Measurements from ENCODE around the gene FLT3LG. TPM values are rescaled to one million over a fixed set of nuclear protein-coding genes. Genes with fewer than 3 reads are reported as not detected.
A peak's percentile ranks its signal among the peaks of the same experiment; 100 is the strongest.

The FLT3LG gene
- 4.3 and 6.5 TPM in 2 replicates for total RNA-seq

DNA sequence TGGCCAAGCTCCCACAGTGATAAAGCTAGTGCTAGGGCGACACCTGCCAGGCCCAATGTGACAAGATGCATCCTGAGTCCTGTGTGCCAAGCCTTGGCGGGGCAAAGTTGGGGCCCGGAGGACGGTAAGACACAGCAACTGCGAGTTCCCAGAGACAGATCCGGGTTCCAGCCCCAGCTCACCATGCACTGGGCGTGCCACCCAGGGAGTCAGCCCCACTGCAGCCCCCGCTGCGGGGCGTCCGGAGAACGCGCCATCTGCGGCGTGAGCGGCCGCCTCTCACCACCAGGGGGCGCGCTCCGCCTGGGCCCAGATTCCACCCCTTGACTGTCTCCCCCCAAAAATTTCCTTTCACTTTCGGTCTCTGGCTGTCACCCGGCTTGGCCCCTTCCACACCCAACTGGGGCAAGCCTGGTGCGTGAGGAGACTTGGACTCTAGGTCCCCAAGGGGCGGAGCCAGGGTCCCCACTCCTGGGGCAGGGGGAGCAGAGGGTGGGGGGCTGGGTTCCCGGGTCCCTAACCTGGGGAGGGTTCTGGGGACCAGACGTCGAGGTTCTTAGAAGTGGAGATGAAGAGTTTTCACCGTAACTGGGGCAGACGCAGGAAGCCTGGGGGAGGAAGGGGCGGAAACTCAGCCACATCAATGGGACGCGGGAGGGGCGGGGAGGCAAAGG is at the start of gene FLT3LG:
FLT3LG (plus strand) TSS at position 348 of the 674 bp plus-strand sequence. CDS start 425 bp downstream, outside the sequence.
- Histone ChIP-seq H4K20me1 (ENCODE audit: insufficient read depth, low read length) (no peaks in the 10 kb centered on the region), H3K4me2 (ENCODE audit: insufficient read depth, low read length) (peak within 1 kb of the TSS; percentile 93), H3K27ac (ENCODE audit: low read depth, low read length) (no peak within 1 kb of the TSS), H3K4me3 (ENCODE audit: insufficient read depth, low read length) (peak within 1 kb of the TSS; percentile 92), H3K9me3 (ENCODE audit: low read depth, low read length) (no peaks in the 10 kb centered on the region), H2AFZ (ENCODE audit: low read length) (peak within 1 kb of the TSS; percentile 91), H3K36me3 (ENCODE audit: insufficient read depth, low read length) (no peaks in the 10 kb centered on the region), H3K27me3 (ENCODE audit: insufficient read depth, low read length) (no peaks in the 10 kb centered on the region), H3K4me1 (ENCODE audit: insufficient read depth, low read length) (peaks cover 6% of the 10 kb centered on the region), H3K79me2 (ENCODE audit: insufficient read depth, low read length) (no peaks in the 10 kb centered on the region)
- DNase-seq (ENCODE audit: insufficient read length, low spot score, missing footprints): peak; percentile 100
- TF ChIP-seq CTCF (IDR thresholded peaks at IDR 0.05; ENCODE audit: extremely low read depth, low read depth, low read length): peak; percentile 93

- peak; percentile 62 for DNase-seq (ENCODE audit: insufficient read length, low spot score, missing footprints)
- Histone ChIP-seq H3K79me2 (ENCODE audit: insufficient read depth, low read length) (no peaks in the 10 kb centered on the region), H3K4me3 (ENCODE audit: insufficient read depth, low read length) (no peak within 1 kb of the TSS), H3K9me3 (ENCODE audit: low read depth, low read length) (no peaks in the 10 kb centered on the region), H3K4me1 (ENCODE audit: insufficient read depth, low read length) (no peaks in the 10 kb centered on the region), H3K27me3 (ENCODE audit: insufficient read depth, low read length) (peaks cover 95% of the 10 kb centered on the region), H4K20me1 (ENCODE audit: insufficient read depth, low read length) (peaks cover 3% of the 10 kb centered on the region), H3K4me2 (ENCODE audit: insufficient read depth, low read length) (no peak within 1 kb of the TSS), H2AFZ (ENCODE audit: low read length) (no peak within 1 kb of the TSS), H3K36me3 (ENCODE audit: insufficient read depth, low read length) (no peaks in the 10 kb centered on the region), H3K27ac (ENCODE audit: low read depth, low read length) (no peak within 1 kb of the TSS)
- TF ChIP-seq CTCF (IDR thresholded peaks at IDR 0.05; ENCODE audit: extremely low read depth, low read depth, low read length): no peak
Measured at GRCh38 chr19:49425178-49425577, 48.8 kb upstream of the FLT3LG start, which contains the start of gene GFY. TSS of gene GFY (plus strand) at chr19:49425388. CDS start at chr19:49426431, 1,043 bp downstream.

DNA sequence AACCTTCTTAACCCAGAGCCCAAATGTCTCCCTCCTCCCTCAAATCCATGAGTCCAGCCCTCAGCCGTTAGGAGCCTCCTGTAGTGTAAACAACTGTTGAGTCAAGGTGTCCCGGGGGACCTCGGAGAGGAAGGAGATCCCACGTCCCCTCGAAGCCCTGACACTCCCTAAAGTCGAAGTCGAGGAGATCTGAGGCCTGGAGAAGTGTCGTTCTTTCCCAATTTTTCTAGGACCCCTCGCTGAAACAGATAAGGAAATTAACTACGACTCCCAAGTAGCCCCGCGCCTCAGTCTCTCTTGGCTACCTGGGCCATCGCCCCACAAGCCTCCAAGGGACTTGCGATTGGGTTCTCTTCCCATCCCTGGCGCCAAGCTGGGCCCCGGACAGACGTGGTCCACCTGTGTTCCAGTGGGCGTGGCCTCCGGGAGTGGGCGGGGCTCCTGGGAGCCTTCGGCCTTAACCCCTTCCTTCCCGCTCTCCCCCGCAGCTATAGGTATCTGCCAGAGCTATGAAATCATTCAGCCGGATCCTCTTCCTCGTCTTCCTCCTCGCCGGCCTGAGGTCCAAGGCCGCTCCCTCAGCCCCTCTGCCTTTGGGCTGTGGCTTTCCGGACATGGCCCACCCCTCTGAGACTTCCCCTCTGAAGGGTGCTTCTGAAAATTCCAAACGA is 48.0 kb upstream of the FLT3LG start:
- Histone ChIP-seq H3K4me3 (ENCODE audit: insufficient read depth, low read length) (no peak overlapping the region), H3K9me3 (ENCODE audit: low read depth, low read length) (no peaks in the 10 kb centered on the region), H2AFZ (ENCODE audit: low read length) (no peak overlapping the region), H4K20me1 (ENCODE audit: insufficient read depth, low read length) (peaks cover 3% of the 10 kb centered on the region), H3K36me3 (ENCODE audit: insufficient read depth, low read length) (no peaks in the 10 kb centered on the region), H3K4me1 (ENCODE audit: insufficient read depth, low read length) (no peaks in the 10 kb centered on the region), H3K27ac (ENCODE audit: low read depth, low read length) (no peak overlapping the region), H3K79me2 (ENCODE audit: insufficient read depth, low read length) (no peaks in the 10 kb centered on the region), H3K27me3 (ENCODE audit: insufficient read depth, low read length) (peaks cover 95% of the 10 kb centered on the region), H3K4me2 (ENCODE audit: insufficient read depth, low read length) (no peak overlapping the region)
- DNase-seq (ENCODE audit: insufficient read length, low spot score, missing footprints): peak; percentile 93
- TF ChIP-seq CTCF (IDR thresholded peaks at IDR 0.05; ENCODE audit: extremely low read depth, low read depth, low read length): no peak

GRCh38 chr19:49427339-49427738 is 46.7 kb upstream of the FLT3LG start:
- Histone ChIP-seq H3K27ac (ENCODE audit: low read depth, low read length) (no peak overlapping the region), H4K20me1 (ENCODE audit: insufficient read depth, low read length) (no peaks in the 10 kb centered on the region), H3K9me3 (ENCODE audit: low read depth, low read length) (no peaks in the 10 kb centered on the region), H3K36me3 (ENCODE audit: insufficient read depth, low read length) (no peaks in the 10 kb centered on the region), H3K27me3 (ENCODE audit: insufficient read depth, low read length) (peaks cover 94% of the 10 kb centered on the region), H2AFZ (ENCODE audit: low read length) (no peak overlapping the region), H3K79me2 (ENCODE audit: insufficient read depth, low read length) (no peaks in the 10 kb centered on the region), H3K4me3 (ENCODE audit: insufficient read depth, low read length) (no peak overlapping the region), H3K4me1 (ENCODE audit: insufficient read depth, low read length) (no peaks in the 10 kb centered on the region), H3K4me2 (ENCODE audit: insufficient read depth, low read length) (no peak overlapping the region)
- no peak for DNase-seq (ENCODE audit: insufficient read length, low spot score, missing footprints)
- TF ChIP-seq CTCF (IDR thresholded peaks at IDR 0.05; ENCODE audit: extremely low read depth, low read depth, low read length): no peak
